ENCODE measurements around the gene RBBP8NL. TPM values are rescaled to one million over a fixed set of nuclear protein-coding genes. Genes with fewer than 3 reads are reported as not detected.

The RBBP8NL gene
- total and polyA plus RNA-seq, 2 experiments from 2014 or later = 0.10 to 1.1 TPM

DNA sequence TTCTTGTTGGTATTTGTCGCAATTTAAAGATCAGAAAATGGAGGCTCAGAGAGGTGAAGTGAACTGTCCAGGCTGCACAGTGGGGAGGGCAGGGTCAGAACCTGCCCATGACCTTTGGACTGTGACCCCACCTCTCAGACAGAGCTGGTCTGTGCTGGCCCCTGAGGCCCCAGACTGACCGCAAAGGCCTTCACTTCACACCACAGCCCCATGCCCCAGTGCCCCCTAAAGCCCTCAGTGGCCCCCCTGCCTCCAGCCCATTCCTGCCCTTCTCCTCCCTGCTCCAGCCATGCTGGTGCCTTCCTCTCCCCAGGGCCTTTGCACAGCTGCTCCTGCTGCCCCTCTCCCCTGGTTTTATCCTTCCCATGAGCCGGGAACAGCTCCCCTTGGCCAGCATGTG is 9.4 kb upstream of the RBBP8NL start:
- Histone ChIP-seq H3K9me2 (ENCODE audit: insufficient read depth) (no peaks in the 10 kb centered on the region), H3K4me3 (no peak overlapping the region), H3K79me2 (replicated peaks; ENCODE audit: insufficient read depth) (no peaks in the 10 kb centered on the region), H3K4me1 (ENCODE audit: insufficient read depth) (no peaks in the 10 kb centered on the region), H3F3A (replicated peaks; ENCODE audit: low read depth) (0 out of 2 replicates have a peak, but pooled peaks cover 5% of the 10 kb centered on the region), H2AFZ (no peak overlapping the region), H4K20me1 (replicated peaks; ENCODE audit: insufficient read depth) (no peaks in the 10 kb centered on the region), H3K27me3 (ENCODE audit: insufficient read depth) (no peaks in the 10 kb centered on the region), H3K36me3 (ENCODE audit: insufficient read depth) (no peaks in the 10 kb centered on the region), H3K27ac (ENCODE audit: low read depth) (no peak overlapping the region), H3K4me2 (no peak overlapping the region)
- TF ChIP-seq CREB1 (CRISPR knock-in tag; IDR thresholded peaks at IDR 0.05; ENCODE audit: low read depth) (no peak), NANOG (IDR thresholded peaks at IDR 0.05; ENCODE audit: borderline replicate concordance) (no peak), JUNB (IDR thresholded peaks at IDR 0.05; ENCODE audit: unreplicated experiment) (no peak), ETS1 (IDR thresholded peaks at IDR 0.05) (no peak), ZNF114 (CRISPR knock-in tag; IDR thresholded peaks at IDR 0.05) (no peak), EZH2phosphoT487 (IDR thresholded peaks at IDR 0.05; ENCODE audit: unreplicated experiment) (no peak), POLR2AphosphoS5 (IDR thresholded peaks at IDR 0.05; ENCODE audit: low read depth) (no peak), ZNF331 (CRISPR knock-in tag; IDR thresholded peaks at IDR 0.05; ENCODE audit: low read depth) (no peak), EZH2 (IDR thresholded peaks at IDR 0.05; ENCODE audit: low read depth, unreplicated experiment) (no peak), STAT1 (IDR thresholded peaks at IDR 0.05; ENCODE audit: unreplicated experiment) (no peak)
- TF ChIP-seq, protein P1, sequence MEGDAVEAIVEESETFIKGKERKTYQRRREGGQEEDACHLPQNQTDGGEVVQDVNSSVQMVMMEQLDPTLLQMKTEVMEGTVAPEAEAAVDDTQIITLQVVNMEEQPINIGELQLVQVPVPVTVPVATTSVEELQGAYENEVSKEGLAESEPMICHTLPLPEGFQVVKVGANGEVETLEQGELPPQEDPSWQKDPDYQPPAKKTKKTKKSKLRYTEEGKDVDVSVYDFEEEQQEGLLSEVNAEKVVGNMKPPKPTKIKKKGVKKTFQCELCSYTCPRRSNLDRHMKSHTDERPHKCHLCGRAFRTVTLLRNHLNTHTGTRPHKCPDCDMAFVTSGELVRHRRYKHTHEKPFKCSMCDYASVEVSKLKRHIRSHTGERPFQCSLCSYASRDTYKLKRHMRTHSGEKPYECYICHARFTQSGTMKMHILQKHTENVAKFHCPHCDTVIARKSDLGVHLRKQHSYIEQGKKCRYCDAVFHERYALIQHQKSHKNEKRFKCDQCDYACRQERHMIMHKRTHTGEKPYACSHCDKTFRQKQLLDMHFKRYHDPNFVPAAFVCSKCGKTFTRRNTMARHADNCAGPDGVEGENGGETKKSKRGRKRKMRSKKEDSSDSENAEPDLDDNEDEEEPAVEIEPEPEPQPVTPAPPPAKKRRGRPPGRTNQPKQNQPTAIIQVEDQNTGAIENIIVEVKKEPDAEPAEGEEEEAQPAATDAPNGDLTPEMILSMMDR (conservative IDR thresholded peaks at IDR 0.05; ENCODE audit: low read depth in 2 of 2) = no peak
- TF ChIP-seq, protein P2, sequence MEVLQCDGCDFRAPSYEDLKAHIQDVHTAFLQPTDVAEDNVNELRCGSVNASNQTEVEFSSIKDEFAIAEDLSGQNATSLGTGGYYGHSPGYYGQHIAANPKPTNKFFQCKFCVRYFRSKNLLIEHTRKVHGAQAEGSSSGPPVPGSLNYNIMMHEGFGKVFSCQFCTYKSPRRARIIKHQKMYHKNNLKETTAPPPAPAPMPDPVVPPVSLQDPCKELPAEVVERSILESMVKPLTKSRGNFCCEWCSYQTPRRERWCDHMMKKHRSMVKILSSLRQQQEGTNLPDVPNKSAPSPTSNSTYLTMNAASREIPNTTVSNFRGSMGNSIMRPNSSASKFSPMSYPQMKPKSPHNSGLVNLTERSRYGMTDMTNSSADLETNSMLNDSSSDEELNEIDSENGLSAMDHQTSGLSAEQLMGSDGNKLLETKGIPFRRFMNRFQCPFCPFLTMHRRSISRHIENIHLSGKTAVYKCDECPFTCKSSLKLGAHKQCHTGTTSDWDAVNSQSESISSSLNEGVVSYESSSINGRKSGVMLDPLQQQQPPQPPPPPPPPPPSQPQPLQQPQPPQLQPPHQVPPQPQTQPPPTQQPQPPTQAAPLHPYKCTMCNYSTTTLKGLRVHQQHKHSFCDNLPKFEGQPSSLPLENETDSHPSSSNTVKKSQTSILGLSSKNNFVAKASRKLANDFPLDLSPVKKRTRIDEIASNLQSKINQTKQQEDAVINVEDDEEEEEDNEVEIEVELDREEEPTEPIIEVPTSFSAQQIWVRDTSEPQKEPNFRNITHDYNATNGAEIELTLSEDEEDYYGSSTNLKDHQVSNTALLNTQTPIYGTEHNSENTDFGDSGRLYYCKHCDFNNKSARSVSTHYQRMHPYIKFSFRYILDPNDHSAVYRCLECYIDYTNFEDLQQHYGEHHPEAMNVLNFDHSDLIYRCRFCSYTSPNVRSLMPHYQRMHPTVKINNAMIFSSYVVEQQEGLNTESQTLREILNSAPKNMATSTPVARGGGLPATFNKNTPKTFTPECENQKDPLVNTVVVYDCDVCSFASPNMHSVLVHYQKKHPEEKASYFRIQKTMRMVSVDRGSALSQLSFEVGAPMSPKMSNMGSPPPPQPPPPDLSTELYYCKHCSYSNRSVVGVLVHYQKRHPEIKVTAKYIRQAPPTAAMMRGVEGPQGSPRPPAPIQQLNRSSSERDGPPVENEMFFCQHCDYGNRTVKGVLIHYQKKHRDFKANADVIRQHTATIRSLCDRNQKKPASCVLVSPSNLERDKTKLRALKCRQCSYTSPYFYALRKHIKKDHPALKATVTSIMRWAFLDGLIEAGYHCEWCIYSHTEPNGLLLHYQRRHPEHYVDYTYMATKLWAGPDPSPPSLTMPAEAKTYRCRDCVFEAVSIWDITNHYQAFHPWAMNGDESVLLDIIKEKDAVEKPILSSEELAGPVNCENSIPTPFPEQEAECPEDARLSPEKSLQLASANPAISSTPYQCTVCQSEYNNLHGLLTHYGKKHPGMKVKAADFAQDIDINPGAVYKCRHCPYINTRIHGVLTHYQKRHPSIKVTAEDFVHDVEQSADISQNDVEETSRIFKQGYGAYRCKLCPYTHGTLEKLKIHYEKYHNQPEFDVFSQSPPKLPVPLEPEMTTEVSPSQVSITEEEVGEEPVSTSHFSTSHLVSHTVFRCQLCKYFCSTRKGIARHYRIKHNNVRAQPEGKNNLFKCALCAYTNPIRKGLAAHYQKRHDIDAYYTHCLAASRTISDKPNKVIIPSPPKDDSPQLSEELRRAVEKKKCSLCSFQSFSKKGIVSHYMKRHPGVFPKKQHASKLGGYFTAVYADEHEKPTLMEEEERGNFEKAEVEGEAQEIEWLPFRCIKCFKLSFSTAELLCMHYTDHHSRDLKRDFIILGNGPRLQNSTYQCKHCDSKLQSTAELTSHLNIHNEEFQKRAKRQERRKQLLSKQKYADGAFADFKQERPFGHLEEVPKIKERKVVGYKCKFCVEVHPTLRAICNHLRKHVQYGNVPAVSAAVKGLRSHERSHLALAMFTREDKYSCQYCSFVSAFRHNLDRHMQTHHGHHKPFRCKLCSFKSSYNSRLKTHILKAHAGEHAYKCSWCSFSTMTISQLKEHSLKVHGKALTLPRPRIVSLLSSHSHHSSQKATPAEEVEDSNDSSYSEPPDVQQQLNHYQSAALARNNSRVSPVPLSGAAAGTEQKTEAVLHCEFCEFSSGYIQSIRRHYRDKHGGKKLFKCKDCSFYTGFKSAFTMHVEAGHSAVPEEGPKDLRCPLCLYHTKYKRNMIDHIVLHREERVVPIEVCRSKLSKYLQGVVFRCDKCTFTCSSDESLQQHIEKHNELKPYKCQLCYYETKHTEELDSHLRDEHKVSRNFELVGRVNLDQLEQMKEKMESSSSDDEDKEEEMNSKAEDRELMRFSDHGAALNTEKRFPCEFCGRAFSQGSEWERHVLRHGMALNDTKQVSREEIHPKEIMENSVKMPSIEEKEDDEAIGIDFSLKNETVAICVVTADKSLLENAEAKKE (CRISPR knock-in tag; IDR thresholded peaks at IDR 0.05) = no peak
- TF ChIP-seq, protein P3, sequence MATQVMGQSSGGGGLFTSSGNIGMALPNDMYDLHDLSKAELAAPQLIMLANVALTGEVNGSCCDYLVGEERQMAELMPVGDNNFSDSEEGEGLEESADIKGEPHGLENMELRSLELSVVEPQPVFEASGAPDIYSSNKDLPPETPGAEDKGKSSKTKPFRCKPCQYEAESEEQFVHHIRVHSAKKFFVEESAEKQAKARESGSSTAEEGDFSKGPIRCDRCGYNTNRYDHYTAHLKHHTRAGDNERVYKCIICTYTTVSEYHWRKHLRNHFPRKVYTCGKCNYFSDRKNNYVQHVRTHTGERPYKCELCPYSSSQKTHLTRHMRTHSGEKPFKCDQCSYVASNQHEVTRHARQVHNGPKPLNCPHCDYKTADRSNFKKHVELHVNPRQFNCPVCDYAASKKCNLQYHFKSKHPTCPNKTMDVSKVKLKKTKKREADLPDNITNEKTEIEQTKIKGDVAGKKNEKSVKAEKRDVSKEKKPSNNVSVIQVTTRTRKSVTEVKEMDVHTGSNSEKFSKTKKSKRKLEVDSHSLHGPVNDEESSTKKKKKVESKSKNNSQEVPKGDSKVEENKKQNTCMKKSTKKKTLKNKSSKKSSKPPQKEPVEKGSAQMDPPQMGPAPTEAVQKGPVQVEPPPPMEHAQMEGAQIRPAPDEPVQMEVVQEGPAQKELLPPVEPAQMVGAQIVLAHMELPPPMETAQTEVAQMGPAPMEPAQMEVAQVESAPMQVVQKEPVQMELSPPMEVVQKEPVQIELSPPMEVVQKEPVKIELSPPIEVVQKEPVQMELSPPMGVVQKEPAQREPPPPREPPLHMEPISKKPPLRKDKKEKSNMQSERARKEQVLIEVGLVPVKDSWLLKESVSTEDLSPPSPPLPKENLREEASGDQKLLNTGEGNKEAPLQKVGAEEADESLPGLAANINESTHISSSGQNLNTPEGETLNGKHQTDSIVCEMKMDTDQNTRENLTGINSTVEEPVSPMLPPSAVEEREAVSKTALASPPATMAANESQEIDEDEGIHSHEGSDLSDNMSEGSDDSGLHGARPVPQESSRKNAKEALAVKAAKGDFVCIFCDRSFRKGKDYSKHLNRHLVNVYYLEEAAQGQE (IDR thresholded peaks at IDR 0.05; ENCODE audit: unreplicated experiment) = no peak
- Mint-ChIP-seq H3K4me1 (peaks cover under 1% of the 10 kb centered on the region; the same call in 1 of the 3 replicates), H3K9me3 (no peaks in the 10 kb centered on the region), H3K27me3 (ENCODE audit: insufficient read depth, low read depth, poor library complexity) (peaks cover 14% of the 10 kb centered on the region), H3K27ac (no peak overlapping the region), H3K4me3 (no peak overlapping the region), H3K36me3 (ENCODE audit: low read depth) (no peaks in the 10 kb centered on the region)
- no peak for ATAC-seq
- no peak for DNase-seq (ENCODE audit: low spot score)

Data from GM23338 (cell line).